OCI-M2 (cell line): ENCODE results near the gene TOR2A.
"Not testable (repeated sequence)": the region's sequence is repeated elsewhere in the genome, so short reads cannot be mapped to it uniquely, and the experiment has no call there.

ENCODE experiments used
- DNase-seq: peaks from one replicate; lab custom pipeline; 2025; ENCODE audit not compliant: unreplicated experiment; lab: John Stamatoyannopoulos, UW

Gene TOR2A

DNA sequence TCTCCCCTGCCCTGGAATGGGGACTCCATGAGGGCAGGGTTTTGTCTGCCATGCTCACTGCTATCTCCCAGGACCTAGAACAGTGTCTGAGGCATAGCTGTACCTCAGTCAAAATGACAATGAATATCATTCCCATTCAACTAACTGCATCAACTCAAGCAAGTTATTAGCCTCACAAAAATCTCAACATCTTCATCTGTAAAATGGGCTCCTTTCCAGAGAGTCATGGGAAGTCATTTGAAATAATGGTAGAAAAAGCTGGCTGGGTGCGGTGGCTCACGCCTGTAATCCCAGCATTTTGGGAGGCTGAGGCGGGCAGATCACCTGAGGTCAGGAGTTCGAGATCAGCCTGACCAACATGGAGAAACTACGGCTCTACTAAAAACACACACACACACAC lies 34.0 kb upstream of the TOR2A start:
- no peak for DNase-seq

GRCh38 chr9:127768698-127769097 lies 33.6 kb upstream of the TOR2A start:
- DNase-seq: no peak

- no peak for DNase-seq
Observed at GRCh38 chr9:127767909-127768331, 32.8 kb upstream of the TOR2A start.

- no peak for DNase-seq
Observed at GRCh38 chr9:127767410-127767809, 32.3 kb upstream of the TOR2A start.

- DNase-seq: no peak
Observed at GRCh38 chr9:127765418-127765817, 30.3 kb upstream of the TOR2A start.

DNA sequence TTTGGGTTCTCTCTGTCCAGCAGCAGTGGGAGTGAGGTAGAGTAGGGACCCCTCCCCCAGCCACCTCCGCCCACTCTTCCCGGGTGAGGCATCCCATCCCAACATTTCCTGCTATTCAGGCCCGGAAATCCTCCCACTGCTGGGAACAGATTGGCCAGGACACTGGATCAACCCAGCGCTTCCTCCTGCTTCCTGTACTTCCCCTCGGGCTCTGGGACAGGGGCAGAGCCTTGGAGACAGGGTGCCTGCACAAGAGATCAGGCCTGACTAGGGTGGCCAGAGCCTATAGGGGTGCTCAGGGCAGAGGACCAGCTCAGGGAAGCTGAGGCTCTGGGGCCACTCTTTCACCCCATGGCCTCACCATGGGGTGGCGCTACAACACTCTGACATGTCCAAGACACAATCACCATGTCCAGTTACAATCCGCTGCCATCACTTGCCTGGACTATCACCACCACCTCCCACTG lies 28.9 kb upstream of the TOR2A start:
- DNase-seq: no peak

DNA sequence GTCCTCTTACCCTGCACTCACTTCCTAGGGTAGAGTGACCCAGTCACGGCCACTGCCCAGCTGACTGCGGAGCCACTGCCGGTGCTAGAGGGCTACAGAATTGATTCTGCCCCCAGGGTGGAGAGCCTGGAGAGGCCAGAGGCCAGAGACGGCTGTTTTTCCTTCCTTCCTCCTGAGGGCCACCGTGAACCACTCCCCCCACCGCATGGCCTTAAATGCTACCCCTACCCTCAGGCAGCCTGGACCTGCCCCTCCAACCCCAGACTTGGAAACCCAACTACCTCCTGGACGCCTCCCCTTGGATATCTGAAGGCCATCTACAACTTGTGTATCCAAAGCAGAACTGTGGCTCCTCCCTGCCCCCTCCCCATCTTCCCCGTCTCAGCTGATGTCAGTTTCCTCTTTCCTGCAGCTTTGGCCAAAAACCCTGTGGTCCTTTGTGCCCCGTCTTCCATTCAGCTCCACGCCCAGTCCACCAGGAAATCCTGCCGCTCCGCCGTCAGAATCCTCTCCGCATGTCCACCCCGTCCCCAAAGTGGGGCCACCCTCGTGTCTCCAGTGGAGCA lies 27.1 kb upstream of the TOR2A start:
- no peak for DNase-seq

- no peak for DNase-seq
Observed at GRCh38 chr9:127761491-127761956, 26.4 kb upstream of the TOR2A start.

GRCh38 chr9:127761061-127761460 lies 26.0 kb upstream of the TOR2A start:
- no peak for DNase-seq

DNA sequence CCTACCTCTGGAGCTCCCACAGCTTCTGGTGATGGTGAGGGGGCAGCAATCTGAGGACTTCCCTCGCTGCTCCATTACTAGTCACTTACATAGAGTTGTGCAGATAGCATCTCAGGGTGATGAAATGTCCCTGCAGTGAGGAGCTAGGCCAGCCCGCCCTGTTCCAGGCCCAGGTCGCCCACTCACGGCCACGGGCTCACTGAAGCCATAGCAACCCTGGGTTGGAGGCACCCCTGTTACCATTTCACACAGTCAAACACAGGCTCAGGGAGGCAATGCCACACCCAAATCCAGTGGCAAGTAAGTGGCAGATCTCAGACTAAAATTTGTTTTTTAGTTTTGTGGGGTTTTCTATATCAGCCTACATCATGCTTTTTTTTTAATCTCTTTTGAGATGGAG lies 23.7 kb upstream of the TOR2A start:
- no peak for DNase-seq

GRCh38 chr9:127756776-127757175 lies 21.7 kb upstream of the TOR2A start:
- not testable (repeated sequence) for DNase-seq

DNA sequence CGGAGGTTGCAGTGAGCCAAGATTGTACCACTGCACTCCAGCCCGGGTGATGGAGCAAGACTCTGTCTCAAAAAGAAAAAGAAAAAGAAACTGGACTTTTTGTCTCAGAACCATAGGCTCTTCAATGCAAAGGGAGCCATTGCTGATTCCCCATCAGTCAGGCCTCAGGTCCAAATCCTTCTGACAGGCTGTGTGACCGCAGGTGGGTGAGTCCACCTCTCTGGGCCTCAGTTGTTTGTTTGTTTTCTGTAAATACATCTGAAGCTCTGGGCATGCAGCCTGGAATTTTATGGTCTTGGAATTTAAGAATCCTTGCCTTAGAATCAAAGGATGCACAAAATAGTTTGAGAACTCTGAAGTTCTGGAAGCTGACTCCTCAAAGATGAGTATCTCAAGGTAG lies 21.1 kb upstream of the TOR2A start:
- no peak for DNase-seq

DNA sequence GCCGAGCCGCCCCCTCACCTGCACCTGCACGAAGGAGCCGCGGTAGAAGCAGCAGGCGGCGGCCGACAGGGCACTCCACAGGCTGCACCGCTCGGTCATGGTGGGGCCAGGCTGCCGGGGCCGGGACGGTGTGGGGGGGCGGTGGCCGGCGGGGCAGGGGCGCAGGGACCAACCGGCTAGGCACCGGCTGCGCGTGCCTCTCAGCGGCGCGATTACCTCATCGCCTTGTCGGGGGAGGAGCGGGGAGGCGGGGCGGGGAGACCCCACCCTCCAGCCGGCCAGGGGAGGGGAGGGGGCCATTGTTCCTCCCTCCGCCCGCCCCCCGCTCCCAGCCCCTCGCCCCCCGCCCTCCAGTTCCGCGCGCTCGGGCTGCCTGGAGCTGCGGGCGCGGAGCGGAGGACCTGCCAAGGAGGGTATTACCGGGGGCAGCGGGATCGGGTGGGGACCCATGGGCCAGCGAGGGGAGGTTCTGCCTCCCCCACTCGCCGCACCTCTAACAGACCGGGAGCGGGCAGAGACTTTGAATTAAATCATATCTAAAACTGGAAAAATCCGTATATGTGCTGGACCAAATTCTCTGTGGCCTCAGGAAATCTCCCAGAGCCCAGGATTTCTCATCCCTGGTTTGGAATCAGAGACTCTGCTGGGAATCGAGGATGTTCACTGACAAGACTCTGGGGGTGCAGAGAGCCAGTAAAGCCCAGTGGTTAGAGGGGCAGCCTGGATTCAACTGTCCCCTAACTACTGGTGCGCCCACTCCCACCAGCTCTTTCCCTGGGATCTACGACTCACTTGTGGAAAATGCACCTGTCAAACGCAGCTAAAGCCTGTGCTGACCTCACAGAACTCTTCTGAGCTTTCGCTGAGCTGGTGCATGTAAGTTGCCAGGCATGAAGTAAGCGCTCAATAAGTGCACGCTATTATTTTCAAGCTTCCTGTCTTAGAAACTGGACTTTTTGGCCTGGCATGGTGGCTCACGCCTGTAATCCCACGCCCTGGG lies 20.3 kb upstream of the TOR2A start:
- no peak for DNase-seq

- no peak for DNase-seq
Observed at GRCh38 chr9:127754099-127755060, 19.3 kb upstream of the TOR2A start.

DNA sequence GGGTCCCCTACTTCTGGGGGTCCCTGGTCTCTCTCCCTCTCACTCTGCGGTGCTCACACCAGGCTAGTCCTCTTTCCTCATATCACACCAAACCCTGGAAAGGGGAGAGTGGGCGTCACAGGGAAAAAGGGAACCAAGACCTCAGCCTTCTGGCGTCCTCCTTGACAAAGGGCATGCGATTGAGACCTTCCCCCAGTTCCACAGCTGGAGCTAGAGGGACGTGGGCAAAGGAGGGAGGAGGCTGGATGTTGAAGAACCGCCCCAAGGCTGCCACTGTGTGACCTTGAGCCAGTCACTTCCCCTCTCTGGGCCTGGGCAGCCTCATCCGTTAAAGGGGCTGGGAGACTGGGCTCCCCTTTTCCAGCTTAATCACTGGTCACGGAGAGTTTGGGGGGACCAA lies 18.5 kb upstream of the TOR2A start:
- DNase-seq: no peak

DNA sequence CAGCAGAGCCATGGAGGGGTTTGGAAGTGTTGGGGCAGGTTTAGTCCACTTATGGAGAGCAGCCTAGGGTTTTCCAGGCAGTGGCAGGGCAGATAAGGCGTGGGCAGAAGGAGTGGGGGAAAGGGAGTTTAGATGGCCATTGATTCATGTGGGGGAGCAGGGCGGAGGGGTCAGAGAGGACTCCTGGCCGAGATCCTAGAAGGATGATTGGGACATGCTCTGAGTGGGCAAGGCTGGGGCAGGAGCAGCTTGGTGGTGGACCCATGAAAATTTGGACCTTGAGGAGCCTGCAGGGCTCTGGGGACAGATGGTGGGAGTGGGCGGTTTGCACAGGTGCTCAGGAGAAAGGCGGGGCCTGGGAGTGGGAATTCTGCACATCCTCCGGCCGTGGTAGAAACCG lies 18.1 kb upstream of the TOR2A start:
- DNase-seq: no peak

- no peak for DNase-seq
Observed at GRCh38 chr9:127751269-127752054, 16.4 kb upstream of the TOR2A start.

DNA sequence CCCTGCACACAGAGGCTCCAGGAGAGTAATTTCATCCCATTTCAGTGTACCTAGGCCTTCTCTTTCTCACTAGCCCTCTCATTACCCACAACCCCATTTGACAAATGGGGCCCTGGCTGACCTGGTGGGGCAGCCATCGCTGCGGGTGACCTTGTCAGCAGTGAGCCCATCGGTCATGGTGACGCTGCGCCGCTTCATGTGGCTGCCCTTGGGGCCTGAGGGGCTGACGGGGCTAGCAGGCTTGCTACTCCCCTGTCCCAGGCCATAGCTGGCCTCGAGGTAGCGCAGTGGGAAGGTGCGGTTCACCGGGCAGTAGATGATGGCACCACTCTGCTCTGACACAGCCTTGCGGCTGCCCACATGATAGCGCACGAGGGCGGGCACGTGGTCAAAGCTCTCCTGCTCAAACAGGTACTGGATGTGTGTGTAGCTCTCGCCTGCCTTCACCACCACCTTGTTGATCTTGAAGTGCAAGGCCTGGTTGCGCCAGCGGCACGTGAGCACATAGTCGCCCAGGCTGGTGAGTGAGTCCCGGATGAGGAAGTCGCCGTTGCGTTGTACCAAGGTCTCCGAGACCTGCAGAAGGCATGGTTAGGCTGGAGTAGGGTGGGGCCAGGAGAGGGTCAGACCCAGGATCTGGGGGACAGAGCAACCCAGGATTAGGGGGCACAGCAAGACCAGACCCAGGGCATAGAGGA lies 14.1 kb upstream of the TOR2A start:
- no peak for DNase-seq

GRCh38 chr9:127746959-127747569 lies 12.0 kb upstream of the TOR2A start:
- no peak for DNase-seq
